Endothelial cell of umbilical vein (primary cell): Measurements from ENCODE around the gene PEAK3. TPM values are rescaled to one million over a fixed set of nuclear protein-coding genes. Genes with fewer than 3 reads are reported as not detected.

Source experiments
- BruUV-seq: library from RNA; stranded (reverse); fragments of 400-500 nt; replicated peaks from 2 replicates; lab custom pipeline; 2021; lab: Mats Ljungman, UMichigan
- CTCF ChIA-PET: fragments of 300-600, 350-600 bp; sonication (Branson Sonifier 250); formaldehyde crosslinking; loops from one replicate; lab custom pipeline; 2021; ENCODE audit warnings: antibody characterized with exemption, inconsistent platforms; lab: Charles Lee
- POLR2A ChIA-PET: fragments of 300-600, 350-600 bp; sonication (Branson Sonifier 250); formaldehyde crosslinking; loops from one replicate; lab custom pipeline; 2021; ENCODE audit warnings: antibody characterized with exemption, inconsistent platforms; lab: Charles Lee
- DNase-seq: peaks from one replicate; pipeline ENCODE4 v3.0.0-alpha.2; 2011; ENCODE audit warnings: low read depth, low spot score
- FAIRE-seq: peaks from 2 replicates; lab custom pipeline; 2011; peaks lifted over from hg19 to GRCh38; lab: Jason Lieb, UNC
- H2AFZ ChIP-seq: 2 replicates; pipeline ENCODE4 v1.6.0; 2012; ENCODE audit warnings: low read depth, low read length, control low read depth, inconsistent platforms
- H3K27ac ChIP-seq: 2 replicates; pipeline ENCODE4 v1.5.1; 2011; ENCODE audit warnings: low read depth, mild to moderate bottlenecking, control low read depth, low read length, moderate library complexity; ENCODE audit not compliant: insufficient read depth
- H3K27me3 ChIP-seq, 2 experiments: 2 replicates each; pipeline versions ENCODE4 v1.6.0 to v1.6.1; 2011; ENCODE audit warnings: low read length in 2 of 2, mixed read lengths in 1 of 2; ENCODE audit not compliant: control insufficient read depth in 2 of 2, insufficient read depth in 2 of 2
- H3K36me3 ChIP-seq, 2 experiments: 2 replicates in 1 of 2; 3 replicates in 1 of 2; pipeline ENCODE4 v1.5.1; 2011; ENCODE audit warnings: low read length in 2 of 2, mild to moderate bottlenecking in 1 of 2, moderate library complexity in 1 of 2; ENCODE audit not compliant: control insufficient read depth in 2 of 2, insufficient read depth in 2 of 2; ENCODE audit errors: extremely low read depth in 1 of 2
- H3K4me1 ChIP-seq: 3 replicates; pipeline ENCODE4 v1.5.1; 2011; ENCODE audit warnings: mild to moderate bottlenecking, low read length; ENCODE audit not compliant: control insufficient read depth, insufficient read depth; ENCODE audit errors: extremely low read depth
- H3K4me2 ChIP-seq: 2 replicates; pipeline ENCODE4 v1.6.1; 2011; ENCODE audit warnings: low read length, control low read depth, mixed read lengths; ENCODE audit not compliant: insufficient read depth
- H3K4me3 ChIP-seq, 3 experiments: fragments of 200-600 bp in 1 of 3; sonication (generic), shearing (Covaris generic) in 1 of 3; replicated peaks in 1 of 3; 2 replicates each; pipeline ENCODE4 v1.5.1; 2011 to 2016; ENCODE audit warnings: control low read depth in 3 of 3, low read length in 3 of 3, mild to moderate bottlenecking in 2 of 3, inconsistent platforms in 1 of 3, low read depth in 1 of 3, moderate library complexity in 1 of 3; ENCODE audit not compliant: insufficient read depth in 1 of 3
- H3K79me2 ChIP-seq: 2 replicates; pipeline ENCODE4 v1.6.0; 2012; ENCODE audit warnings: low read length, inconsistent platforms; ENCODE audit not compliant: control insufficient read depth, insufficient read depth
- H3K9ac ChIP-seq: replicated peaks from 2 replicates; pipeline ENCODE3; 2011; ENCODE audit warnings: low read length, control low read depth; ENCODE audit not compliant: insufficient read depth; ENCODE audit errors: extremely low read depth
- H3K9me1 ChIP-seq: replicated peaks from 3 replicates; pipeline ENCODE4 v1.6.0; 2011; ENCODE audit warnings: mild to moderate bottlenecking, low read length; ENCODE audit not compliant: control insufficient read depth, insufficient read depth; ENCODE audit errors: extremely low read depth
- H3K9me3 ChIP-seq: replicated peaks from 2 replicates; pipeline ENCODE4 v1.5.1; 2012; ENCODE audit warnings: low read length, inconsistent platforms; ENCODE audit not compliant: control insufficient read depth, insufficient read depth
- H4K20me1 ChIP-seq: replicated peaks from 2 replicates; pipeline ENCODE3; 2011; ENCODE audit warnings: mild to moderate bottlenecking, low read length; ENCODE audit not compliant: control insufficient read depth, insufficient read depth; ENCODE audit errors: extremely low read depth
- CTCF ChIP-seq, 2 donors: IDR thresholded peaks; 1 replicate in 1 of 2; 2 replicates in 1 of 2; pipeline ENCODE4 v1.5.1; 2011; ENCODE audit warnings: low read length in 2 of 2, mild to moderate bottlenecking in 2 of 2, moderate library complexity in 2 of 2, control low read depth in 1 of 2, inconsistent platforms in 1 of 2, low read depth in 1 of 2; ENCODE audit not compliant: insufficient read depth in 1 of 2; ENCODE audit errors: extremely low read depth in 1 of 2
- EZH2 ChIP-seq: IDR thresholded peaks from 2 replicates; pipeline ENCODE4 v1.6.1; 2012; ENCODE audit warnings: borderline replicate concordance, low read depth, mild to moderate bottlenecking, moderate library complexity, low read length, inconsistent platforms; ENCODE audit not compliant: severe bottlenecking
- FOS ChIP-seq: IDR thresholded peaks from 2 replicates; pipeline ENCODE4 v1.6.1; 2011; ENCODE audit warnings: mild to moderate bottlenecking, low read length, moderate library complexity, borderline replicate concordance; ENCODE audit not compliant: insufficient read depth
- GATA2 ChIP-seq: IDR thresholded peaks from 2 replicates; pipeline ENCODE4 v1.7.0; 2011; ENCODE audit warnings: low read depth, mild to moderate bottlenecking, moderate library complexity, mixed read lengths, low read length; ENCODE audit not compliant: insufficient read length, insufficient read depth
- JUN ChIP-seq: IDR thresholded peaks from 2 replicates; pipeline ENCODE4 v1.6.1; 2011; ENCODE audit warnings: borderline replicate concordance, low read depth; ENCODE audit not compliant: insufficient read length, insufficient read depth
- MAX ChIP-seq: IDR thresholded peaks from 2 replicates; pipeline ENCODE4 v1.6.1; 2011; ENCODE audit not compliant: insufficient read depth, insufficient read length
- MYC ChIP-seq: IDR thresholded peaks from one replicate; pipeline ENCODE4 v1.6.1; 2011; ENCODE audit warnings: mild to moderate bottlenecking, low read depth, low read length
- POLR2A ChIP-seq: IDR thresholded peaks from 2 replicates; pipeline ENCODE4 v1.6.1; 2012; ENCODE audit warnings: low read depth, mild to moderate bottlenecking, control low read depth, low read length
- POLR2AphosphoS5 ChIP-seq: IDR thresholded peaks from 2 replicates; pipeline ENCODE4 v1.6.1; 2012; ENCODE audit warnings: low read depth, mild to moderate bottlenecking, control low read depth, low read length, moderate library complexity; ENCODE audit not compliant: insufficient read depth
- dilution Hi-C: fragments of 300-500 bp; cut with MboI; formaldehyde crosslinking; loops from one replicate; pipeline ENCODE4 v1.15.0; 2019; ENCODE audit warnings: low sequenced_read_pairs; ENCODE audit not compliant: extremely low pct_ligation_motif_present
- intact Hi-C: fragments of 100-400 bp; cut with micrococcal nuclease; formaldehyde crosslinking; loops from one replicate; pipeline ENCODE4 v1.10.0; 2022
- polyA plus RNA-seq, 4 experiments: library from polyadenylated mRNA; depleted of rRNA in 3 of 4; stranded (reverse) in 3 of 4; unstranded in 1 of 4; fragments of >200 nt; gene quantifications; 2 replicates each; pipeline versions ENCODE4 v1.2.1 to v1.2.3, GENCODE V29; 2011 to 2012; ENCODE audit warnings: missing spikeins in 1 of 4
- total RNA-seq: library from RNA; stranded (reverse); gene quantifications from 2 replicates; pipeline ENCODE4 v1.2.3, GENCODE V29; 2021

Gene PEAK3
- total and polyA plus RNA-seq, 2 donors (not counting 3 experiments of a cell fraction or from before 2014, with no cell fraction given), result 0.03 TPM; not detected in 1

- Histone ChIP-seq H2AFZ (no peak overlapping the region), H3K9me1 (no peaks in the 10 kb centered on the region), H3K36me3 (peaks cover 0 to 20% of the 10 kb centered on the region in 2 experiments), H3K4me2 (peak overlapping the region; percentile 86), H3K4me3 (peak overlapping the region; percentile 56 to 86 (median 80)), H3K27me3 (no peaks in the 10 kb centered on the region), H3K79me2 (peaks cover 54% of the 10 kb centered on the region), H3K4me1 (peaks cover 26% of the 10 kb centered on the region), H3K9me3 (no peaks in the 10 kb centered on the region), H3K27ac (peak overlapping the region; percentile 27), H4K20me1 (no peaks in the 10 kb centered on the region), H3K9ac (peak overlapping the region; percentile 67)
- TF ChIP-seq JUN (no peak), MAX (no peak), EZH2 (no peak), GATA2 (no peak), FOS (no peak), POLR2A (no peak), MYC (no peak), POLR2AphosphoS5 (no peak), CTCF (IDR thresholded peaks at IDR 0.05; ENCODE audit: extremely low read depth in 1 of 2, insufficient read depth in 1 of 2, low read depth in 1 of 2, low read length in 2 of 2) (no peak)
- FAIRE-seq (peak; percentile 8), DNase-seq (no peak)
- ChIA-PET POLR2A (no interaction called here), CTCF (interaction anchor here (1.3 to 1.8 kb wide), 5 partner anchors 27 to 81 kb away, joined by 6 to 16 read pairs (median 11); no protein-coding TSS in a partner anchor)
- BruUV-seq, result no TSS peak
- dilution Hi-C loops (no loop called here), intact Hi-C loops (loop anchor here (5.0 kb wide), 2 partner anchors 307 to 802 kb away; no protein-coding TSS in a partner anchor)
These were observed 47.0 kb downstream of the PEAK3 start for GRCh38 chr19:2234996-2235380.
